GM11168 (cell line): Measurements from ENCODE around the gene SEC16B.

ENCODE experiments used
- in situ Hi-C: fragments of 300-500 bp; cut with MboI; formaldehyde crosslinking; loops from one replicate; pipeline ENCODE4 v1.12.0; 2022; ENCODE audit warnings: low sequenced_read_pairs; ENCODE audit not compliant: unreplicated experiment

The SEC16B gene

DNA sequence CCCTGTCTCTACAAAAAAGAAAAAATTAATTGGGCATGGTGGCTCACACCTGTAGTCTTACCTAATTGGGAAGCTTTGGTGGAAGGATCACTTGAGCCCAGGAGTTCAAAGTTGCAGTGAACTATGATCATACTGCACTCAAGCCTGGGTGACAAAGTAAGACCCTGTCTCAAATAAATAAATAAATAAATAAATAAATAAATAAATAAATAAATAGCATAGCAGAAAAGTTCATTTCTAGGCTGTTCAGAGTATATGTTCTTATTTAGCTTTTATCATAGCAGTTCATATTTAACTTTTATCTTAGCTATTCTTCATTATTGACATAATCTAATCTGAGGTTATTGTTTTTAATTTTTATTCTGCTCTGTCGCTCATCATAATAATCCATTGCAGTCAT, 8.7 kb upstream of the SEC16B start:
- in situ Hi-C loops, result no loop called here

DNA sequence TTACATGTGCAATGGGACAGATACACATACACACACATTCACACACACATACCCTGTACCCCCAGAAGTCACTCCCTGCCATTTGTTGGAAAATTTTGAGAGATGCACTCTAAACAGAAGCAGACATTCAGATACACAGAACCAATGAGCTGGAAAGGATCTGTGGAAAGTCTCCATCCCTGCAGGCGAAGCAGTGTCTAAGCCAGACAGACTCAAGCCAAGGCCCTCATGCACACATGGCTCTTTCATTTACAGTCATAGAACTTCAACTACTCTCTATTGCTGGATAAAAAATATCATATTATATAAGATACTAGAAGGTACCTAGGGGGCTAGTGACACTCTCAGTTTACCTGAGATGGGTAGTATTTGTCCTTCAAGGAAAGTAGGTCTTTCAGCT, 7.3 kb upstream of the SEC16B start:
- in situ Hi-C loops, result no loop called here

DNA sequence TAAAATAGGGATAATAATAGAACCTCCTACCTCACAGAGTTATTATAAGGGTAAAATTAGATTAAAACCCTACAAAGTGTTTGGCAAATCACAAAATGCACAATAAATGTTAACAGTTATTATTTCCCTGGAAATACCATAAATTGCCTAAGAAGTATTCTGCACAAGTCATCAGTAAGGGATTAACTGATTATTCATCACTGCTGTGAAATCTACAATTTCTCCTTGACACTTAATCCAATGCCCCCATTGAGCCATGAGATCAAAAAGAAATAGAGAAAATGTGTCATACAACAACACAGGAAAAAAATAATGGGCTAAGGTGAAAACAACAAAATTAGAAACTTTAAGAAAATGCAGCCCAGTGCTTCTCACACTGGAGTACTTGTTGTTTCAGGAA, 6.7 kb upstream of the SEC16B start:
- in situ Hi-C loops, result no loop called here

DNA sequence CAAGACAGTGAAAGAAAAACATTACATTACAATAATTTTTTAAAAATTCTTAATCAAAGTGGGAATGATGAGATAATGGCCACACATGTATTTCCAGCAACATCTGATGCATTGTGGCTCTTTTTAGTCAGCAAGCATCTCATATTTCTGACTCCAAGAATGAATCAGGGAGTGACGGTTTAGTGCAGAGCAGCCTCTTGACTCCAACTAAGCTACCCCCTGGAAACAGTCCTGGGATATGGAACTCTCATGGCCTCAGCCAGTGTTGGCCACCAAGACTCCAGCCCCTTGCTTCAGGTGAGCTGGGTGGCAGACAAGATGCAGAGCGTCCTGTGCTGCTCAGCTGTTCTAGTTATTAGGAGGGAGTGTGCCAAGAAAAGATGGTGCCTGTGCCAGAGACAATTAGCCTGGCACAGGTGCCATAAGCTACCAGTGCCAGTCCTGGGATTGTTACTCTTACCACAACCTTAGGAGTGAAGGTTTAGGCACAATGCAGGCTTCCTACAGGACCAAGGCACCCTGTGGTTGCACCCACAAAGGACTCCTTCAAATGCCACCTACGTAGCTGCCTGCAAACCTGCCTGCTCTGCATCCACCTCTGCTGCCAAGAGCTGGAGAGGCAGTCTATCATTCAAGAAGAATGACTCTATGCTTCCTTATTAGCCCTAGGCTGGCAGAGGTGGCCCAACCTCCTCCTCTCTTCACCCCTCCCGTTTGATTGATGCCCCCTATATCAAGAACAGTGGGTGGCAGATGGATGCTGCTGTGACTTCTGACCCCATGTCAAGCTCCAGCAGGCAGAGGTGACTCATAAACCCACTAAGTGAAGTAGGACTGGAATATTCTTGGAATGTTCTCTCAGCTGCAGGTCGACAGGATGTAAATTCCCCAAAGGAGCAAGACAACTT, 6.0 kb upstream of the SEC16B start:
- in situ Hi-C loops, result no loop called here

DNA sequence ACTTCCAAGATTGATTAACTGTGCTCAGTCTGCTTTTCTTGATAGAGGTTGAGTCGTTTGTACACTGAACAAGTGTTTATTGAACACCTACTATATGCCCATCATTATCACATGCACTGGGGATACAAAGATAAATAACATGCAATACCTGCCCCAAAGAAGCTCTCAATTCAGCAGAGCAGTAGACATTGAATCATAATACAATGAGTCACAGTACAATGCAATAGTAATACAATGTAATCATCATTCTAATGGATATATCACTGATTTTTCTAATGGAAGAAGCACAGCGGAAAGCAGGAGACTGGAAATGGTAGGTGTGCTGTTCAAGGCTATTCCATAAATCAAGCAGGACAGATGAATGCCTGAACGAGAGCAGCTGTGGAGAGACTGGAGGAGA, 3.7 kb upstream of the SEC16B start:
- in situ Hi-C loops, result no loop called here

DNA sequence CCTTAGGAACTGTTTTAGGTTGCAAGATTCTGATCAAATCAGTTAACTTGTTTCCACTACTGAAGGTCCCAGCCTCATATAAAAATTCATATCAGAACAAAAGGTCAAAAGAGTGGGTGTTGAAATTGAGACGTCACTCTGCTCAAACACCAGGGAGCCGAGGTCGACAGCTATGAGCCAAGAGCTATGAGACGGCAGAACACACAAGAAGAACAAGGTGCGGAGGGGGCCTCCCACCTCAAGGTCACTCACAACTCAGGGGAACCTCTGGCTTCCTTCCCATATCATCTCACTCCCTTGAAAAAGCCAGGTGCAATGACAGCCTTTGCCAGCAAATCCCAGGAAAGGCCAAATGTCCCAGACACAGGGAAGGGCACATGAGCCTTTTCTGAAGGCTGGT, 749 bp downstream of the SEC16B start:
- in situ Hi-C loops, result no loop called here

DNA sequence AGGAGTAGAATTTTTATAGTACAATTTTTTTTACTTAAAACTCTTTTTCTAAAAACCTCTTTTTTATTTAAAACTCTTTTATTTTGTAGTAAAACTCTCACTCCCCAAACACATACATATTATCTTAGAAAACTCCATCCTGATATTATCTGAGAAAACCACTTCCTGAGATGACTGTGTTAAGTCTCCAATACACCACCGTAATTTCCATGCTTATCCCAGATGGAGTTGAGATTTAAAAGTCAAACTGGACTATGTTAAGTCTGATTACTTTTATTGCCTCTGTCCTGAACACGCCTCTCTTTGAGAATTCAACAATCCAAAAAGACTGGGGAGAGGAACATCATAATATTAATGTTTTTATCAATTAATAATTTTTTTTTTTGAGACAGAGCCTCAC, 3.7 kb downstream of the SEC16B start:
- in situ Hi-C loops, result no loop called here

DNA sequence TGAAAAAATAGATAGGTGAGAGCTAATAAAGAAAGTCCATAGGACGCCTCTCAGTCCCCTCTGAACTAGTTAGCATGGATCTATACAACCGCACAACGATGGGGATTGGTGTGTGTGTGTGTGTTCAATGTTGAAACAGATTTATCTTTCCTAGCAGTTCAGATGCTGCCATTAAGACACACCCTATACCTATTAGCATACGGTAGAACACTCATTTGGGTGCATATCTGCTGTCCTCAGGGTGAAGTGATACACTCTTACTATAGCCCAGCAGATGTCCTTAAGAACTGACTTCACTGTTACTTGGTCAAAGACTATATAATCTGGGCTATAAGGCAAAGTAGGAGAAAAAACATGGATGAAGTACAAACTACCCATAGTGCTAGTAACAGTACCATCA, 4.6 kb downstream of the SEC16B start:
- in situ Hi-C loops, result no loop called here

DNA sequence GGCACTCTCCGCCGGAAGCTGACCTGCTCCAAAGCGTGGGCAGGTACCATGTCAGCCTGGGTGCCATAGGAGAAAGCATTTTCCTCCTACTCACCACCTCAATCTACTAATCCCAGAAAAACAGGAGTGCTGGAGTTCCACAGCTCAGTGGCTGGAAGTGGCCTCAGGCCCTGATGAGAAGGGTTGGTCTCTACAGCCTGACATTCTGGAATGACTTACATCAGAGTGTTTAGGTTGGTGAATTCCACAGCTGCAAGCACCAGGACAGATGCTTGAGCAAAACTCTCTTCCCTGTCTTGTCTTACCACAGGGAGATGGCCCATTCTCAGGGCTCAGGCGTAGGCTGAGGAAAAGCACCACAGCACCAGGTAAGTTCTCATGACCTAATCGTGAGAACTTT, 5.5 kb downstream of the SEC16B start:
- in situ Hi-C loops, result no loop called here

DNA sequence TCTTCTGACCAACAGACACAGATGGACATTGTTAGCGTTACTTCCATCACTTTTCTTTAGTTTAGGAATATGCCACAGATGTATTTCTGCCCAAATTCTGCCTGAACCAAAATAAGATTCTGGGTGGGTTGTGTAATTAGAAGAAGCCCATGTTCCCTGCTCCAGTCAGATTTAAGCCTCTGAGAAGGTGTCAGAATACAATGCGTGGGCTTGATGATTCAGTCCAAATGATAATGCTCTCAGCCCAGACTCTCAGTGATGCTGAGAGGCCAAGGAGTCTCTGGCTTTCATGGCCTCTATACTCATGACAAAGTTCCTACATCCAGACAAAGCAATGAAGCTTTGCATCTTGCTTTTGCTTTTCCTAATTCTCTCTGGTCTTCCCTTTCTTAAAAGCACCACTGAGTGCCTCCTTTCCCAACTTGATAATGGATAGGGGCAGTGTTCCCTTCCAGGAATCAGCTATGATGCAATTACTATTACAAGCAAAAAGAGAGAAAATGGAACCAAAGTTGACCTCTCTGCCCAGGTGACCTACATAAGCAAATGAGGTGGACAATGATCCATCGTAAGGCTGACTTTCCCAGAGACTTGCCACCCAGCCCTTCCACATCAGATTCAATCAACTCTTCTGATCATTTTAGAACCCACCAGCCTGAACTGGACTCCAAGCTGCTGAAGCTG, 8.8 kb downstream of the SEC16B start:
- in situ Hi-C loops, result no loop called here

DNA sequence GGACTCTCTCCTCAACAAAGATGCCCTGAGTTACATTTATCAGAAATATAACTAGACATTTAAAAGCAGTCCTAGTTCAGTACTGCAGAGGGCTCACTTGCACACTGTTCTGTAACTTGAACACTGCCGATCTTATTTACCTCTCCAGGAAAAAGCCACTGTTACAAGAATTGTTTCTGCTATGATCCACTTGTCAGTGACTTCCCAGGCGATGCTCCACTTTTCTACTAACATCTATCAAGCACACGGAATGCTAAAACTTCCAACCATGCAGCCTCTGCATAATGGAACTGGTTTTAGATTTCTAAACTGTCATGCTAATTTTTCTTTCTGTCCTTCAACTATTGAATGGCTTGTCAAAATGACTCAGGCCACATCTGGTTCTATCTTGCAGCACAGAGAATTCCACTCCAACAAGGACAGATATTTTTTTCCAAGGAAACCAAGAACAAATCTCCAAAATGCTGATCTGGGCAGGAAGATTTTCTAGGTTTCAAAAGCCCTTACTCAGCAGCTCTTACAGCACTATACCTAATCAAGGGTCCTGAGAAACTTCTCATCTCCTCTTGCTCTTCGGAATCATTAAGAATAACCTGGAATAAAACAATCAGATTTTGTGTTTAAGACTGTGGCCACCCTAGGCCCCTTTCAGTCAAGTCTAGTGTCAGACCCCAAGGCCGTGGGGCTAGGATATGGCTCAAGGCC, 9.9 kb downstream of the SEC16B start:
- in situ Hi-C loops, result no loop called here

DNA sequence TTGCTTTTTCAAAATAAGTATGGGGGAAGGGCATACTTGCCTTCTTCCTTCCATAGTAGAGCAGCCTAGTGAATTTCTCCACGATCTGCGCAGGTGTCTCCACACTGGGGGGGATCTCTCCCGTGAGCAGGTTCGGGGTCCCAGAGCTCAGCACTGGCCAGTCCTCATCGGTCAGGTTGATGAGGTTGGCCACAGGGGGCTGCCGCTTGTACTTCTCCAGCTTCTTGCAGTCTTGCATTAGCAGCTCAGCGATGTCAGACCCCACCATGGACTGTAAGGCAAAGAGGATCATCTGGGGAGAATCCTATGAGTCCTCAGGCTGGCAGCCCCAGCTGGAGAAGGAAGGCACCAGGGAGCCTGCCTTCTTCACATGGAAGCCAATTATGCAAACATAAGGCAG, 11.8 kb downstream of the SEC16B start:
- in situ Hi-C loops, result no loop called here

DNA sequence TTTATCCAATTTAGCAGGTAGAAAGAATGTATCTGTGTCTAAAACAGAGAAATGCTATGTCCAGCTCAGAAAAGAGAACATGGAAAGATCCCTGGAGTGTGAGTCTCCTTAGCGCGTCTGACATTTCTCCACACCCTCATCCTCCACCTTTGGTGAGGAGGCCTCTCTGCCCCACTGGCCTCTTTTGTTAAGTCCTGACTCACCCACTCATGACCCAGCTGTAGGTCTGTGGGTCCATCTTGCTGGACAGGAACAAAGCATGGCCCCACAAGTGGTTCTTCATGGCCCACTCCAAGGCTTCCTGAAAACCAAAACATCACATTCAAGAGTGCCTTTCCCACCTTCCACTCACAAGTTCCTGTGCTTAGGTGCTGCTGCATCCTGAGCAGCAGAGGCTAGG, 15.8 kb downstream of the SEC16B start:
- in situ Hi-C loops, result no loop called here

DNA sequence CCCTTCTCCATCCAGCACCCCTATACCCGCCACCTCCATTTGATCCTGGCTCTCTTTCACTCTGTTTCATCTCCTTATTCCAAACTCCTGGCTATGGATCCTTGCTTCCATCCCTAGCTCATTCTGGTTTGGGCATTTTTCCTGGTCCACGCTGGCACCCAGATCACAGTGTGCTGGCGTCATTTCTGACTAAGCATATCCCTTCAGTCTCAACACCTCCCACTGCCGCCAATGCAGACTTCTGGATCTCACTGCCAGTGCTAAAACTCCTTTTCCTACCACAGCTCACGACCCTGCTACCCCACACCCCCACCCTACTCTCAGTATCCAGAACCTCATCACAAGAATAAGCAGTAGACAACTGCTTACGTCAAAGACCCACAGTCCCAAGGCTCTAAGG, 16.3 kb downstream of the SEC16B start:
- in situ Hi-C loops, result no loop called here

DNA sequence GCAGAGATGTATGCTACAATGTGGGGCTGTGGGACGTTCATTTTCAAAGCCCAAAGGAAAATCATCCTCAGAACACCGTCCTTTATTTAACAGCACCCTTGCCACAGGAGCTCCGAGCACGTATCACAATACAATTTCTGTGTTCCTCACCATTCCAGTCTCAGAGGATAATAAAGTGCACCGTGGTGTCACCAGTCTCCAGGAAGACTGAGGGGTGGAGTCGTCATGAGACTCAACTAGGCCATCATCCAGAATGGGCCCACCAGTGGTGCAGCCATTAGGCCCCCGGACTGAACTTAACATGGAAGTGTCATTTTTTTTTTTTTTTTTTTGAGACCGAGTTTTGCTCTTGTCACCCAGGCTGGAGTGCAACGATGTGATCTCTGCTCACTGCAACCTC, 17.2 kb downstream of the SEC16B start:
- in situ Hi-C loops, result no loop called here

DNA sequence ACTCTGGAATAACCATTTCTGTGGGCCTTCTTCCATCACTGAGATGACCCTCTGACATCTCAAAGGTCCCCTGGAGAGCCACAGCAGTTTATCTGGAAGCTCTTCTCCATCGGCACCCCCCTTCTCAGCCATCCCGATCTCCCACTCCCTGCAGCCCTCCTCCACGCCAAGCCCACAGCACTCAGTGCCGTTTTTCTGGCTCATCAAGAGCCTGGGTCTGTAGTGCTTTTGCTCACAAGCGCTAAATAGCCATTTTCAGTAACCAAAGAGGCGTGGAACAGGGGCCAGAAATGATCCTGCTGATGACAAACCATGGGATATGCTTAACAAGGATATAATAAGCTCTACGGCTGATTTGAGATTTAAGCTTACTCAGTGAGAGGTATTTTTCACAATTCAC, 17.6 kb downstream of the SEC16B start:
- in situ Hi-C loops, result no loop called here

DNA sequence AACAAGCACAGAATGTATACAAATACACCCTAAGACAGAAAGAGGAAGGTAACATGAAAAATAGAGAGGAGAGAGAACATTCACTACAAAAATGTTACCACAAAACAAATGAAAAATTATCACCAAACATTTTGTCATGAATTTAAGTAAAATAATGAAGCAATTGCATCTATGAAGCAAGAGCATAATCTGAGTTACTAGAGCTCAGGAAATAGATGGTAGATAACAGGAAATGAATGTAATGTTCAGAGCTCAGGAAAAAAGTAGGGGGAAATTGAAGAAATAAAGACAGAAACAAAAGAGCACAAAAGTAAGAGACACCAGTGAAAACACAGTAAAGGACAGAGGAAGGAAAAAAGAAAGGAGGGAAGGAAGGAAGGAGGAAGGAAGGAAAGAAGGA, 19.4 kb downstream of the SEC16B start:
- in situ Hi-C loops, result no loop called here

DNA sequence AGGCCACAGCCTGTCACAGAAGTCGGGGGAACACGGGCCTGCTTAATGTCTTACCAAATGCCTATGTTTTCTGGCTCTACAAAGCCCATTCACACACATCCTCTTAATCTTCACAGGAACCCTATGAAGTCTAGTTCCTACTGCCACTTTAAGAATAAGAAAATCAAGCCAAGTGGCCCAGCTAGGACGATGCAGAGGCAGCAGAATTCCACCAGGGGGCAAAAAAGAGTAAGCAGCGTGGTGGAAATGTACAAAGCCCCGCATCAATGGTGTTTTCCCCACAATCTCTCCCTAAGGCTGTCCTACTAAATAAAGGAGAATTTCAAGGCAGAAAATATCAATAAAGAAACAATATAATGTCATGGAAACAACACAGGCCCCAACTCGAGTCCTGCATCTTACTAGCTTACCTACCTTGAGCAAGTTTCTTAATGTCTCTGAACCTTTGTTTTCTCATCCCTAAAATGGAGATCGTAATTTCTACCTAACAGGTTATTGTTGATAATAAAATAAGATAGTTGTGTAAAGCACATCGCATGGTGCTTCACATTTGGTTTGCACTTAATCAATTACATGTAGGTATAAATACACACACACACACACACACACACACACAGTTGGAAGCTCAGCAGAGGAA, 21.4 kb downstream of the SEC16B start:
- in situ Hi-C loops, result loop anchor here (25.0 kb wide), 1 partner anchor 686 kb away; no protein-coding TSS in a partner anchor

DNA sequence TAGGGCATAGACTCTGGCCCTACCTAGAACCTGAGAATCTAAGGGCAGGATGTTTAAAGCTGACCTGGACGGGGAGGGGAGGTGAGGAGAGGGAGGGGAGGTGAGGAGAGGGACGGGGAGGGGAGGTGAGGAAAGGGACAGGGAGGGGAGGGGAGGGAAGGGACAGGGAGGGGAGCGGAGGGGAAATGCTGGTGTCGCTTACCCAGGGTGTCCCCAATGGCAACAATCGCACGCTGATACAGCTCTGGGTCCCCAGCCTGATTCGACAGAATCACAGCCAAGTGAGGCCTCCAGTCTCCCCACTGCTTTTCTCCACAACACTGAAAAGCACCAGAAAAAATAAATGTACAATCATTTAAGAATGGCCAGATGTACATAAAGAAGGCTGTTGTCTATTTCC, 22.2 kb downstream of the SEC16B start:
- in situ Hi-C loops, result loop anchor here (25.0 kb wide), 1 partner anchor 685 kb away; no protein-coding TSS in a partner anchor

DNA sequence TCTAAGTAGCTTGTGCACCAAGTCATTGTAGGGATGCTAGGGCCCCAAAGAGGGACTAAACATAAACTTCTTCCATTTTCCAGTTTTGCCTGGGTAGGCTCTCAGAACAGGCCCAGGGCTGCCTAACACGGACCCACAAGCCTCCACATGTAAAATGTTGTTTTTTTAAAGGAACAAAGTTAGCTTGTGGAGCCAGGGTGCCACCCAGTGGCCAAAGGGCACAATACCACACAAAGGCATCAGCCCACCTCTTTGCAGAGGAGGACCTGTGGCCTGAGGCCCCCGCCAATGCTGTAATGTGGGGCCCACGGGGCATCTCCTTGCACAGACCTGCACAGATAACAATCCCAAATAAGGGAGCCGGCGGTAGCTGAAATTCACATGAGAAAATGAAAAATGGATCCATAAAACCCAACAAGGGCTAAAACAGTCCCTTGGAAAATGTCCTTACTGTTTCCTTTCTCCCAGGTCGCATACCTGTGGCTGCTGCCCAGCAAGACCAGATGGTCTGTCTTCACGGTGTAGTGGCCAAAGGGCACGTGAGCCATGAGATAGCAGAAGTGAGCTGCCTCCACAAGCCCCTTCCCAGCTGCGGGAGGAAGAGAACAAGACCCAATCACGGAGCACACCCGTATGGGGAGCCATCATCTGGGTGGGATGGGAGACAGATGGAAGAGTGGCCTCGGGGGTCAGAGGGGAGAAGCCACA, 23.8 kb downstream of the SEC16B start:
- in situ Hi-C loops, result loop anchor here (25.0 kb wide), 1 partner anchor 684 kb away; no protein-coding TSS in a partner anchor
